DMS153 (cell line): ENCODE measurements around the gene CROCC2.

Experiments
- DNase-seq: peaks from one replicate; lab custom pipeline; 2025; lab: John Stamatoyannopoulos, UW

CROCC2 gene

DNA sequence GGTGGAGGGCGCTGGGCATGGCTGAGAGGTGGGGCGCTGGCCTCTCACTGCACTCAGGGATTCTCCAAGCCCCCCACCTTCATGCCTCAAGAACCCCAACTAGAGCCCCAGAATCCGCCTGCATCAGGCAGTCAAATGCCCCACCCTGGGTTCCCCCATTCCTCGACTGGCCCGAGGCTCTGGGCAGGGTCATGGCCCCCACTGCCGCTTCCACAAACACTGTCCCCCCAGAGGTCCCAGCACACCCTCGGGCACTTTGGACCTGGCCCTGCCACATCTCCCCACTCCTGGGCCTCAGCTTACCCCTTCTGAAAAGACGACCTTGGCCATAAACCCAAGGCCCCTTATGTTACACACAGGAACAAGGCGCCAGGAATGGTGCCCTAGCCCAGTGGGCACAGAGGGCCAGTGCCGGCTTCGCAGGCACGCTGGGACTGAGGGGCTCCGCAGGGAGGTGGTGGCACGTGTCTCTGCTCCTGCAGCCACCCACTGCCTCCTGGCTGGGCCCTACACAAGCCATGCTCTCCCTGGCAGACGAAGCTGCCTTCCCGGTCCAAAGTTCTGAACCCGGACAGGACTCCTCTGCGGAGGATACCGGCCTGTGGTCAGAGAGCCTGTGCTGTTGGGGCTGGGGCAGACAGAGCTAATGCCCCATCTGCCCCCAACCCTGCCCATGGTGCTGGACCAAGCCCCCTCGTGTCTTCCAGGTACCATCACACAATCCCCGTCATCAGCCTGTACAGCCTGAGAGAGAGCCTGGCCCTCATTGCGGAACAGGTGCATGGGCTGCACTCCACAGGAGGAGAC is 30.7 kb upstream of the CROCC2 start:
- DNase-seq, result no peak

GRCh38 chr2:240876035-240876474 is 30.1 kb upstream of the CROCC2 start:
- no peak for DNase-seq

DNA sequence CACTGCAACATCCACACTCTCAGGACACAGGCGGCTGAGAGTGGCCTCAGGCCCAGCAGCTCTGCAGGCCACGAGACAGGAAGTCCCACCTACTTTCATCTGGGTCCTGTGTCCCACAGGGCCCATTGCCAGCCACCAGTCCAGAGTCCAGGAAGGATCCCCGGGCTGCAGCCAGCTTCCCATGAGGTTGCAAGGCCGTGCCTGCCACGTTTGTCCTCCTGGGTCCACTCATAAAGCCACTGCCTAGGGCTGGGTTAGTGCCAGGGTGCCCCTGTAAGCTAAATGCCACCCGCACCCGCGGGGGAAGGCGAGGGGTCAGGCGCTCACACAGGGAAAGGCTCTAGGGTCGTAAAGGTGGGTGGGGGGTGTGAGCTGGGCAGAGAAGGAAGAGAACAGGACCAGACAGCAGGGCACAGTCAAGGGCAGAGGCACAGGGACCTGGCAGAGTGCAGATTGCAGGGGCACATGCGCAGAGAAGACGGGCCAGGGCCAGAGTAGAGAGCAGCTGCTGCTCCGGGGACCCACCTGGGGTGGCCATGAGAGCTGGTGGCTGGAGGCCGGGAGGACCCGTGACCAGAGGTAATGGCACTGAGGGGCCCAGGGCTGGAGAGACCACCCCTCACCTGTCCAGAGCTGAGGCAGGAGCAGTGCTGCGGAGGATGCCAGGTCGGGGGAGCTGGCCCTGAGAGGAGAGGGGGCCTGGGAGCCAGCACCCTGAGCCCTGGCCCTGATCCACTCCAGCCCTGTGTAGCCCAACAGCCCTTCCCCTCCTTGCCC is 29.5 kb upstream of the CROCC2 start:
- no peak for DNase-seq

DNA sequence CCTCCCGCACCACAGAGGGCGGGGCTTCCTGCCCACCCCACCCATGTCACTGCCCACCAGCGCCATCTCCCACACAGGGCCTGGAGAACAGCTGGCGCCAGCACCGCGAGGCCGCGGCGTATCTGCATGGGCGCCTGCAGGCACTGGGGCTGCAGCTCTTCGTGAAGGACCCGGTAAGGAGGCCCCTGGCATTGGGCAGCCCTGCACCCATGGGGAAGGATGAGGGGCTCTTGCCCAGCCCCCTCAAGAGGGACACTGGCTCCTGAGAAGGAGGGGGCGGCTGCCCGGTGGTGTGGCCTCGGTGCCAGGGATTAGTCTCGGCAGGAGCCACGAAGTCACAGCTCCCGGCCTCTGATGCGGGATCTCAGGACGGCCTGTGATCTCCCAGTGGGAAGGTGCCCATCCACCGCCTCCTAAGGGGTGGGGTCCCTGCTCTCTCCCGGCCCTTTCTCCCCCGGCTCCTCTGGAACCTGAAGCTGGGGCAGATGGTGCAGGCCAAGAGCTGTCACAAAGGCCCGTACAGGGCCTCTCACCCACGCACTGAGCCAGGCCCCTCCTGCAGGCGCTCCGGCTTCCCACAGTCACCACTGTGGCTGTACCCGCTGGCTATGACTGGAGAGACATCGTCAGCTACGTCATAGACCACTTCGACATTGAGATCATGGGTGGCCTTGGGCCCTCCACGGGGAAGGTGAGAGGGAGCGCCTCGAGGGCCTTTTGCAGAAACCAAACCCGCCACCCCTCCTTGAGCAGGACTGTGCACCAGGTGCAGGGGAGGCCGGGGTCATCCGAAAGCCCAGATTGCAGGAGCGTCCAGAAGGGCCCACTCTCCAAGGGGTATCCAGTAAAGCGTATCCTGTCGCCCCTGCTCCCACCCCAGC is 28.4 kb upstream of the CROCC2 start:
- no peak for DNase-seq

GRCh38 chr2:240878341-240878936 is 27.7 kb upstream of the CROCC2 start:
- DNase-seq, result no peak

DNA sequence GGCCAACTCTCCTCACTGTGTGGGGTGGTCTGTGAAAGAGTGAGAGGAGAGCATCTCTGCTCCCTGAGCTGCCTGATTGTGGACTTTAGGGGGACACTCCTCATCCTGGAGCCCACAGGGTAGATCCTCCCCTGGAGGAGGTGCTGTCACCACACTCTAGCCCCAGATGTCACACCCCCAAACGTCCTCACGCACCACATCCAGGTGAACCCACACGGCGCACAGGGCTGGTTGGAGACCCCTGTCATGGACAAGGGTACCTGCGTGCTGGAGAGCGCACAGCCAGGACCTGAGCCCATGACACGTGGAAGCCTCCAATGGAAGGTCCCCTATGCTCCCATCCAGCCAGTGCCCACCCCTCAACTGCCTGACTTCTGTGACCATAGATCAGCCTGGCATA is 27.0 kb upstream of the CROCC2 start:
- DNase-seq, result no peak

DNA sequence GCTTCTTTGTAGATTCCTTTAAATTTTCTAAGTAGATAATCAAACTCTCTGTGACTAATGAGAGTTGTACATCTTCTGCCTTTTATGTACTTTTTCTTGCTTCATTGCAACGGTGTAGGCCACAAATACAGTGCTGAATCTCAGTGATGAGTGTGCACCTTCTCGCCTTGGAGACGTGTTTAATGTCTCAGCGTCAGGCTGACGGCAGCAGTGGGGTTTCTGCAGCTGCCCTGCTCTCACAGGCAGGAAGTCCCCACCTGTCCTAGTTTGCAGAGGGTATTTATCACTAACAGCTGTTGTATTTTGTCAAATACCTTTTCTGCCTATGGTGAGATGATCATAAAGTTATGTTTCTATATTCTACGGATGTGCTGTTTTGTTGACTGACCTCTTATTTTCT is 24.2 kb upstream of the CROCC2 start:
- DNase-seq, result peak; percentile 81

DNA sequence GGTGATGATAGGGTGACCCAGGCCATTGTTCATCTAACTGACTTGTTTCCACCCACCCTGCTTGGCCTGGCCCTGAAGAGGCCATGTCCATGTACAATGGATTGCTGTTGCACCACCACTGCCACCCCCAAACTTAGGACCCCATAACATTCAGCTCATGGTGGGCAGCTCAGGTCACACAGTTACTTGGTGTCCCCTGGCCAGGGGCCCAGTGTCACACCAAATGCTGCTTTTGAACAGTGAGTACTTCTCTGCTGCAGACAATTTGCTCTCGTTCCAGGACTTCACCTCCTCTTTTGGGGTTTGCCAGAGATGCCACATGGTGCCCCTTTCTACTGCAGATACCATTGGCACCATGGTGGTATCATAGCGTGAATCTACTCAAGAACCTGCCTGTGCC is 21.9 kb upstream of the CROCC2 start:
- no peak for DNase-seq

DNA sequence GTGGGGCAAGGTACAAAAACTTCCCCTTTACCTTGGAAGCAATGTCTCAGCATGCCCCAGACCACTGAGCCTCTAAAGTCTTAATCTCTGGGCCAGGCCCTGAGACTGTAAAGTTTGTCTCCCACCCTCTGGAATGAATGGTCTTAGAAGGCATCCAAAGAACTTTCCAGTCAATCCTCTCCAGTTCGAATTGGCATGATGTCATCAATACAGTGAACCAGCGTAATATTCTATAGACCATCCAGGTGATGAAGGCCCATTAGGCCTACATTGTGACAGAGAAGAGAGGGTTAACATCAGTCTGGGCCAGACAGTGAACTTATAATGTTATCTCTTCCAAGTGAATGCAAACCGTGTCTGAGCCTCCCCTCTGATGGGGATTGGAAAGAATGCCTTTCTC is 21.4 kb upstream of the CROCC2 start:
- no peak for DNase-seq

DNA sequence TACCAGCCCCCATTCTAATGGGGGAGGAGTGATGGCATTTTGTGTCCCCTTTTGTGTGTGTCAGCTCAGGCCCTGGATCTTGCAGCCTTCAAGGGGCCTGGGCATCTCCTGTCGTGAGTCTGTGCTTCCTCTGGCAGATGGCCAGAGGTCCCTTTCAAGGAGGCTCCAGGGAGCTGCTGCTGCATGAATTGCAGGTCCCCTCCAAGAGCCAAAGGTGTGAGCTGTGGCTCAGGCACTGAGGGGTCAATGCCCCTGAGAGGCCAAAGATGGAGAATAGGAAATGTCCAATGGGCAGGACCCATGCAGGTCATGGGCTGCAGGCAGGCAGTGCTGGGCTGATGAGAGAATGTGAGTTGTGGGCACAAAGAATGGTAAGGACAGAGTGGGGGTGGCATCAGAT is 20.6 kb upstream of the CROCC2 start:
- DNase-seq, result no peak

DNA sequence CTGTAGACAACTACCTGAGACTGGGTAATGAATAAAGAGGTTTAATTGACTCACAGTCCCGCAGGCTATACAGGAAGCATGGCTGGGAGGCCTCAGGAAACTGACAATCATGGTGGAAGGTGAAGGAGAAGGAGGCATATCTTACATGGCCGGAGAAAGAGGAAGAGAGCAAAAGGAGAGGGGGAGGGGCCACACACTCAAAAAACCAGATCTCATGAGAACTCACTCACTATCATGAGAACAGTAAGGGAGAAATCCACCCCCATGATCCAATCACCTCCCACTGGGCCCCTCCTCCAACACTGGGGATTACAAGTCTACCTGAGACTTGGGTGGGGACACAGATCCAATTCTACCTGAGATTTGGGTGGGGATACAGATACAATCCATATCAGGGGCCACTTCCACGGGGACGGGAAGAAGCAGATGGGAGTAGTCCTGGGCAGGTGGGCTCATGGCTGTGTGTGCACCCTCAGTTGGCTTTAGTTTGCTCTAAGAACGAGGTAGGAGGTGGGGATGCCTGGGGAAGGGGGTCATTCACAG is 20.0 kb upstream of the CROCC2 start:
- no peak for DNase-seq

- no peak for DNase-seq
Measured at GRCh38 chr2:240886678-240887609, 19.2 kb upstream of the CROCC2 start.

DNA sequence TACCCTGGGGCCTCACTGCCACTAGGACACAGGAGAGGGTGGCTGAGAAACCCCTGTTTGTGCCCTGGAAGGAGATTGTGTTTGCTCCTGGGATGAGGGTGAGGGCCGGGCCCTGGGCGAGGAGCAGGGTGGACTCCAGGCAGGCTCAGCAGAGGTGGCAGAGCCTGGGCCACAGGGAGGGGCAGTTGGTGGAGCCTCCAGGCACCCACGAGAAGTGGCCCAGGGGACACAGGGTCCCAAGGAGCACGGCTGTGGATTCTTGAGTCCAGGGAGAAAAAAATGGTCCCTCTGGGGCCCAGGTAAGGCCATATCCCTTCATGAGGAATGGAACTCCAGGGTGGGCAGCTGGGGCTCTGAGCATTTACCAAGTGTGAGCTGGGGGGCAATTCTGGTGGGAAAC is 18.5 kb upstream of the CROCC2 start:
- DNase-seq, result no peak

- no peak for DNase-seq
Measured at GRCh38 chr2:240888130-240888889, 17.8 kb upstream of the CROCC2 start.

GRCh38 chr2:240888890-240889573 is 17.1 kb upstream of the CROCC2 start:
- DNase-seq, result no peak

- DNase-seq, result no peak
Measured at GRCh38 chr2:240889601-240890560, 16.3 kb upstream of the CROCC2 start.

GRCh38 chr2:240890691-240891090 is 15.4 kb upstream of the CROCC2 start:
- no peak for DNase-seq
